Neutrophil (primary cell): Measurements from ENCODE around the gene PCDHGB1.
"Not testable (repeated sequence)": the region's sequence is repeated elsewhere in the genome, so short reads cannot be mapped to it uniquely, and the experiment has no call there.

Experiments used
- H3K27ac ChIP-seq: fragments of 200-600 bp; sonication (generic); 2 replicates; pipeline ENCODE4 v1.5.1; 2016; ENCODE audit warnings: mild to moderate bottlenecking, moderate library complexity
- H3K27me3 ChIP-seq: fragments of 200-600 bp; sonication (generic); 2 replicates; pipeline ENCODE4 v1.6.0; 2016; ENCODE audit warnings: mild to moderate bottlenecking
- H3K36me3 ChIP-seq: fragments of 200-600 bp; sonication (generic); 2 replicates; pipeline ENCODE4 v1.5.1; 2017
- H3K4me1 ChIP-seq, 2 experiments: fragments of 200-600 bp in 1 of 2; sonication (generic) in 1 of 2; 1 replicate in 1 of 2; 2 replicates in 1 of 2; pipeline versions ENCODE4 v1.5.1 to v1.6.1; 2013 to 2016; ENCODE audit warnings: low read depth in 1 of 2, low read length in 1 of 2, mild to moderate bottlenecking in 1 of 2, moderate library complexity in 1 of 2; ENCODE audit not compliant: control insufficient read depth in 1 of 2, insufficient read depth in 1 of 2
- H3K4me3 ChIP-seq, 2 experiments: fragments of 200-600 bp in 1 of 2; sonication (generic) in 1 of 2; 1 replicate in 1 of 2; 2 replicates in 1 of 2; pipeline ENCODE4 v1.5.1; 2013 to 2016; ENCODE audit warnings: low read depth in 1 of 2, low read length in 1 of 2, mild to moderate bottlenecking in 1 of 2, moderate library complexity in 1 of 2
- H3K9me3 ChIP-seq: fragments of 200-600 bp; sonication (generic); 2 replicates; pipeline ENCODE4 v1.5.1; 2016
- CTCF ChIP-seq: fragments of 200-600 bp; sonication (generic); IDR thresholded peaks from 2 replicates; pipeline ENCODE4 v1.5.1; 2016; ENCODE audit warnings: antibody characterized with exemption

The PCDHGB1 gene

GRCh38 chr5:141384471-141385267, 34.8 kb downstream of the PCDHGB1 start:
- Histone ChIP-seq H3K27me3 (peaks cover 96% of the 10 kb centered on the region), H3K4me3 (no peak overlapping the region), H3K27ac (no peak overlapping the region), H3K36me3 (no peaks in the 10 kb centered on the region), H3K4me1 (no peaks in the 10 kb centered on the region), H3K9me3 (peaks cover 18% of the 10 kb centered on the region)
- no peak for TF ChIP-seq CTCF

GRCh38 chr5:141387557-141388311, 37.8 kb downstream of the PCDHGB1 start, which contains the start of gene PCDHGB4:
Gene PCDHGB4, plus strand, starts transcription at chr5:141387698. Its CDS starts 187 bp downstream, at chr5:141387885.
- H3K4me3 ChIP-seq, H3K27ac ChIP-seq, H3K4me1 ChIP-seq, H3K36me3 ChIP-seq: not testable (repeated sequence)
- Histone ChIP-seq H3K27me3 (peaks cover 98% of the 10 kb centered on the region), H3K9me3 (peaks cover 20% of the 10 kb centered on the region)

GRCh38 chr5:141388661-141389060, 38.8 kb downstream of the PCDHGB1 start:
- peaks cover 21% of the 10 kb centered on the region for H3K9me3 ChIP-seq
- peaks cover 98% of the 10 kb centered on the region for H3K27me3 ChIP-seq
- H3K4me3 ChIP-seq, result no peak overlapping the region
- no peaks in the 10 kb centered on the region for H3K4me1 ChIP-seq
- no peaks in the 10 kb centered on the region for H3K36me3 ChIP-seq
- H3K27ac ChIP-seq, result no peak overlapping the region
- TF ChIP-seq CTCF, result no peak

GRCh38 chr5:141389153-141390042, 39.5 kb downstream of the PCDHGB1 start:
- H3K4me1 ChIP-seq, result no peaks in the 10 kb centered on the region
- no peaks in the 10 kb centered on the region for H3K36me3 ChIP-seq
- no peak for TF ChIP-seq CTCF
- no peak overlapping the region for H3K4me3 ChIP-seq
- no peak overlapping the region for H3K27ac ChIP-seq
- H3K27me3 ChIP-seq, result peaks cover 98% of the 10 kb centered on the region
- peaks cover 26% of the 10 kb centered on the region for H3K9me3 ChIP-seq

GRCh38 chr5:141392429-141393198, 42.7 kb downstream of the PCDHGB1 start, which contains the start of gene PCDHGA8:
Gene PCDHGA8, plus strand, starts transcription at chr5:141392633. Its CDS starts 181 bp downstream, at chr5:141392814.
- H3K9me3 ChIP-seq, result peaks cover 26% of the 10 kb centered on the region
- H3K4me3 ChIP-seq, result no peak within 1 kb of the TSS
- H3K36me3 ChIP-seq, result no peaks in the 10 kb centered on the region
- no peak within 1 kb of the TSS for H3K27ac ChIP-seq
- peaks cover 98% of the 10 kb centered on the region for H3K27me3 ChIP-seq
- TF ChIP-seq CTCF, result no peak
- no peaks in the 10 kb centered on the region for H3K4me1 ChIP-seq
